HG03064 (cell line): Measurements from ENCODE around the gene TTN.

Source experiments
- ATAC-seq: cut with Tn5 transposase; IDR thresholded peaks from one replicate; pipeline ENCODE4 v1.9.1; 2021; ENCODE audit warnings: low read depth; ENCODE audit not compliant: unreplicated experiment

TTN gene

GRCh38 chr2:178506949-178507348 is 300.3 kb downstream of the TTN start:
- ATAC-seq = no peak

GRCh38 chr2:178506524-178506923 is 300.7 kb downstream of the TTN start:
- no peak for ATAC-seq

- no peak for ATAC-seq
These were observed 301.1 kb downstream of the TTN start for GRCh38 chr2:178506101-178506500.

- no peak for ATAC-seq
These were observed 304.5 kb downstream of the TTN start for GRCh38 chr2:178502751-178503150.

GRCh38 chr2:178499640-178500039 is 307.6 kb downstream of the TTN start:
- ATAC-seq = no peak

- no peak for ATAC-seq
These were observed 309.1 kb downstream of the TTN start for GRCh38 chr2:178498137-178498536.

GRCh38 chr2:178496049-178496448 is 311.2 kb downstream of the TTN start:
- no peak for ATAC-seq

GRCh38 chr2:178491612-178492011 is 315.6 kb downstream of the TTN start:
- ATAC-seq = no peak

- ATAC-seq = no peak
These were observed 321.9 kb downstream of the TTN start for GRCh38 chr2:178485356-178485755.

- ATAC-seq = no peak
These were observed 322.8 kb downstream of the TTN start for GRCh38 chr2:178484245-178485041.

- peak; percentile 27 for ATAC-seq
These were observed 324.8 kb downstream of the TTN start for GRCh38 chr2:178482437-178482836.

- ATAC-seq = peak; percentile 59
These were observed 326.7 kb downstream of the TTN start, which contains the start of gene PLEKHA3 for GRCh38 chr2:178480227-178481181. PLEKHA3 (plus strand) TSS chr2:178480457; CDS start chr2:178480870, 413 bp downstream.

GRCh38 chr2:178479758-178480226 is 327.4 kb downstream of the TTN start:
- ATAC-seq = no peak

GRCh38 chr2:178479275-178479616 is 328.0 kb downstream of the TTN start:
- ATAC-seq = no peak

GRCh38 chr2:178478439-178479274 is 328.6 kb downstream of the TTN start, which contains the start of gene FKBP7:
FKBP7 (minus strand) TSS chr2:178478600; CDS start chr2:178478499, 101 bp downstream.
- ATAC-seq = peak; percentile 46

GRCh38 chr2:178478130-178478438 is 329.1 kb downstream of the TTN start:
- no peak for ATAC-seq

GRCh38 chr2:178477443-178478129 is 329.6 kb downstream of the TTN start:
- ATAC-seq = no peak

- ATAC-seq = no peak
These were observed 330.7 kb downstream of the TTN start for GRCh38 chr2:178476477-178476876.
